IMR-90 (cell line): ENCODE results near the gene RFC2.

Experiments
- CTCF ChIP-seq: conservative IDR thresholded peaks from 2 replicates; pipeline ENCODE4 v1.5.1; 2012; ENCODE audit warnings: mild to moderate bottlenecking, low read depth, low read length, improper control_type of control experiment
- MXI1 ChIP-seq: IDR thresholded peaks from 2 replicates; pipeline ENCODE4 v1.6.1; 2012; ENCODE audit warnings: low read depth, mild to moderate bottlenecking, low read length, moderate library complexity, borderline replicate concordance
- POLR2A ChIP-seq: IDR thresholded peaks from 2 replicates; pipeline ENCODE4 v1.6.1; 2012; ENCODE audit warnings: mild to moderate bottlenecking, low read depth, low read length
- RAD21 ChIP-seq: IDR thresholded peaks from 2 replicates; pipeline ENCODE4 v1.6.1; 2012; ENCODE audit warnings: low read length, improper control_type of control experiment

GRCh38 chr7:74275401-74275881, 21.2 kb upstream of the RFC2 start:
- no peak for TF ChIP-seq POLR2A
- TF ChIP-seq CTCF, result peak; percentile 42
- TF ChIP-seq RAD21, result peak; percentile 26
- no peak for TF ChIP-seq MXI1
